ENCODE results near the gene ADPRHL1. TPM values are rescaled to one million over a fixed set of nuclear protein-coding genes. Genes with fewer than 3 reads are reported as not detected.
"Not testable (repeated sequence)": the region's sequence is repeated elsewhere in the genome, so short reads cannot be mapped to it uniquely, and the experiment has no call there.

ADPRHL1 gene
- total RNA-seq, 4 donors from 2014 or later, result 6.9 to 15.5 (median 12.6) TPM

DNA sequence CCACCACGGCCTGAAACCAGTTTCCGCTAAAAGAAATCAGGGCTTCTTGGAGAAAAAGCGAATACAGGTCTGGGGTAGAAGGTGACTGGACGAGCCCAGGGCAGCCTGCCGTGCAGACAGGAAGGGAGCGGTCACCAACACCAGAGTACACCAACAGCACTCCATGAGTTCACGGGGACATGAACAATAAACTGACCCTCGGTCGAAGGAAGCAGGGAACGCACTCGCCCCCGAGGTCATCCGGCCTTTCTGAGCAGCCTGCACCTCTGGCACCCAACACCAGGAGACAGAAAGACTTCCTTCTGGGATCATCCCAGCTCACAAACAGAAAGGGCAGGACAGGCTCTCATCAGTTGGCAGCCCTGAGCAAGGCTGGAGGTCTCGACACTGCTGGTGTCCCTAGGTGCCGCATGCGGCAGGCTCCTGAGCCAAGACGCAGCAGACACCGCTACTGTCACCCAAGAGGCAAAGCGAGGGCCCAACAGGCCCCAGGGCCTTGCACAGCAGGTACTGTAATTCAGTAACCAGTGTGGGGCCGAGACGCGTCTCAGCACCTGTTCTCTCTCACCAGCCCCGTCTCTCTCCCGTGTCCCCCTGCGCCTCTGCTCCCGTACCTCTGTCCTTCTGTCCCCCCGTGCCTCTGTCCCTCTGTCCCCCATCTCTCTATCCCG, 19.2 kb upstream of the ADPRHL1 start:
- no peaks in the 10 kb centered on the region for H3K9me3 ChIP-seq
- TF ChIP-seq CTCF (IDR thresholded peaks at IDR 0.05) (no peak), POLR2A (IDR thresholded peaks at IDR 0.05) (no peak), EP300 (IDR thresholded peaks at IDR 0.05) (no peak)
- WGBS, 2 donors, result 85 to 86% methylated on average over 24 to 28 of the region's 28 CpGs
- no peaks in the 10 kb centered on the region for H3K4me1 ChIP-seq
- peak overlapping the region in 1 of 4 donors; percentile 27 for H3K27ac ChIP-seq
- peaks cover 0 to 73% (median 0%) of the 10 kb centered on the region in 3 donors for H3K36me3 ChIP-seq
- no peaks in the 10 kb centered on the region for H3K27me3 ChIP-seq
- H3K4me3 ChIP-seq, result no peak overlapping the region
- no peak for DNase-seq (ENCODE audit: low spot score in 2 of 2)

DNA sequence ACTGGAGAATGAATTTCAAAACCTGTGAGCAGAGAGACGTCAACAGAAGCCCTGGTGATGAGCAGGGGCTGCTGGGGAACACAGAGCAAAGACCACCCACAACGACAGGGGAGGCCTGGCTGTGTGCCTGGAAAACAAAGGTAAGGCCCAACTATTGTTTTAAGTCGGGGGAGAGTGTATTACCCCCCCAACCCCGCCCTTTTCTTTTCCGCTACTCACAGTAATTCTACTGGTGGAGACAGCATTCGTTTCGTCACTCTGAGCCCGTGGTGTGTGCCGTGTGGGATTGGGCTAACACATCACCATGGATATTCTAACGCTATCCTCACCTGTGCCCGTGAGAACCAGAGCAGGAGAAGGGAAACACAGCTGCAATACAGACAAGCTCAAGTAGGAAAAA, 18.6 kb upstream of the ADPRHL1 start:
- no peaks in the 10 kb centered on the region for H3K27me3 ChIP-seq
- H3K4me3 ChIP-seq, result no peak overlapping the region
- TF ChIP-seq CTCF (IDR thresholded peaks at IDR 0.05), result no peak
- no peak for TF ChIP-seq EP300 (IDR thresholded peaks at IDR 0.05)
- TF ChIP-seq POLR2A (IDR thresholded peaks at IDR 0.05), result no peak
- H3K27ac ChIP-seq, result peak overlapping the region in 1 of 4 donors; percentile 27
- H3K36me3 ChIP-seq, result peaks cover 0 to 73% (median 0%) of the 10 kb centered on the region in 3 donors
- H3K9me3 ChIP-seq, result no peaks in the 10 kb centered on the region
- no peaks in the 10 kb centered on the region for H3K4me1 ChIP-seq
- DNase-seq (ENCODE audit: low spot score in 2 of 2), result no peak
- 79 to 83% methylated on average over 11 of the region's 11 CpGs for WGBS, 2 donors

DNA sequence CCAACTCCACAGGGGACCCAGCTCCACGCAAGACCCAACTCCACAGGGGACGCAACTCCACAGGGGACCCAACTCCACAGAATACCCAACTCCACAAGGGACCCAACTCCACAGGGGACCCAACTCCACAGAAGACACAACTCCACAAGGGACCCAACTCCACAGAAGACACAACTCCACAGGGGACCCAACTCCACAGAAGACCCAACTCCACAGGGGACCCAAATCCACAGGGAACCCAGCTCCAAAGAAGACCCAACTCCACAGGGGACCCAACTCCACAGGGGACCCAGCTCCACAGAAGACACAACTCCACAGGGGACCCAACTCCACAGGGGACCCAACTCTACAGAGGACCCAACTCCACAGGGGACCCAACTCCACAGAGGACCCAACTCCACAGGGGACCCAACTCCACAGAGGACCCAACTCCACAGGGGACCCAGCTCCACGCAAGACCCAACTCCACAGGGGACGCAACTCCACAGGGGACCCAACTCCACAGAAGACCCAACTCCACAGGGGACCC, 17.4 kb upstream of the ADPRHL1 start:
- DNase-seq (ENCODE audit: low spot score in 2 of 2); H3K4me3 ChIP-seq; H3K27me3 ChIP-seq; H3K27ac ChIP-seq; H3K9me3 ChIP-seq; H3K4me1 ChIP-seq: not testable (repeated sequence)
- H3K36me3 ChIP-seq, result peaks cover 0 to 69% (median 0%) of the 10 kb centered on the region in 3 donors
- WGBS, 2 donors, result 83 to 94% methylated on average over 4 of the region's 4 CpGs

- H3K27me3 ChIP-seq, result no peaks in the 10 kb centered on the region
- H3K4me3 ChIP-seq, result no peak overlapping the region
- no peak overlapping the region for H3K27ac ChIP-seq
- TF ChIP-seq CTCF (IDR thresholded peaks at IDR 0.05) (no peak), EP300 (IDR thresholded peaks at IDR 0.05) (no peak), POLR2A (IDR thresholded peaks at IDR 0.05) (no peak)
- no peaks in the 10 kb centered on the region for H3K4me1 ChIP-seq
- no peaks in the 10 kb centered on the region for H3K9me3 ChIP-seq
- 95 to 97% methylated on average over 10 of the region's 10 CpGs for WGBS, 2 donors
- DNase-seq (ENCODE audit: low spot score in 2 of 2), result no peak
- H3K36me3 ChIP-seq, result peaks cover 0 to 65% (median 0%) of the 10 kb centered on the region in 3 donors
These were observed 16.8 kb upstream of the ADPRHL1 start for GRCh38 chr13:113470073-113470472.

- no peaks in the 10 kb centered on the region for H3K27me3 ChIP-seq
- H3K27ac ChIP-seq, result no peak overlapping the region
- no peaks in the 10 kb centered on the region for H3K4me1 ChIP-seq
- no peaks in the 10 kb centered on the region for H3K9me3 ChIP-seq
- no peak for DNase-seq (ENCODE audit: low spot score in 2 of 2)
- TF ChIP-seq CTCF (IDR thresholded peaks at IDR 0.05) (no peak), POLR2A (IDR thresholded peaks at IDR 0.05) (no peak), EP300 (IDR thresholded peaks at IDR 0.05) (no peak)
- WGBS, 2 donors, result 91 to 95% methylated on average over 7 of the region's 7 CpGs
- H3K4me3 ChIP-seq, result no peak overlapping the region
- peaks cover 0 to 60% (median 0%) of the 10 kb centered on the region in 3 donors for H3K36me3 ChIP-seq
These were observed 16.3 kb upstream of the ADPRHL1 start for GRCh38 chr13:113469582-113469981.

Measured in tibial nerve (tissue), 4 donors.